Fibroblast of mammary gland (primary cell): ENCODE measurements around the gene ITGA11.

ENCODE experiments used
- DNase-seq: peaks from one replicate; pipeline ENCODE4 v3.0.0-alpha.2; 2010; ENCODE audit warnings: low read depth
- H3K4me3 ChIP-seq: 2 replicates; pipeline ENCODE4 v1.5.1; 2011; ENCODE audit warnings: low read depth, mild to moderate bottlenecking, low read length, moderate library complexity; ENCODE audit not compliant: control insufficient read depth
- TF ChIP-seq, protein P1 (sequence below): conservative IDR thresholded peaks from 2 replicates; pipeline ENCODE4 v1.5.1; 2011; ENCODE audit warnings: low read depth, low read length, inconsistent platforms; ENCODE audit not compliant: control insufficient read depth, insufficient read depth

Gene ITGA11

DNA sequence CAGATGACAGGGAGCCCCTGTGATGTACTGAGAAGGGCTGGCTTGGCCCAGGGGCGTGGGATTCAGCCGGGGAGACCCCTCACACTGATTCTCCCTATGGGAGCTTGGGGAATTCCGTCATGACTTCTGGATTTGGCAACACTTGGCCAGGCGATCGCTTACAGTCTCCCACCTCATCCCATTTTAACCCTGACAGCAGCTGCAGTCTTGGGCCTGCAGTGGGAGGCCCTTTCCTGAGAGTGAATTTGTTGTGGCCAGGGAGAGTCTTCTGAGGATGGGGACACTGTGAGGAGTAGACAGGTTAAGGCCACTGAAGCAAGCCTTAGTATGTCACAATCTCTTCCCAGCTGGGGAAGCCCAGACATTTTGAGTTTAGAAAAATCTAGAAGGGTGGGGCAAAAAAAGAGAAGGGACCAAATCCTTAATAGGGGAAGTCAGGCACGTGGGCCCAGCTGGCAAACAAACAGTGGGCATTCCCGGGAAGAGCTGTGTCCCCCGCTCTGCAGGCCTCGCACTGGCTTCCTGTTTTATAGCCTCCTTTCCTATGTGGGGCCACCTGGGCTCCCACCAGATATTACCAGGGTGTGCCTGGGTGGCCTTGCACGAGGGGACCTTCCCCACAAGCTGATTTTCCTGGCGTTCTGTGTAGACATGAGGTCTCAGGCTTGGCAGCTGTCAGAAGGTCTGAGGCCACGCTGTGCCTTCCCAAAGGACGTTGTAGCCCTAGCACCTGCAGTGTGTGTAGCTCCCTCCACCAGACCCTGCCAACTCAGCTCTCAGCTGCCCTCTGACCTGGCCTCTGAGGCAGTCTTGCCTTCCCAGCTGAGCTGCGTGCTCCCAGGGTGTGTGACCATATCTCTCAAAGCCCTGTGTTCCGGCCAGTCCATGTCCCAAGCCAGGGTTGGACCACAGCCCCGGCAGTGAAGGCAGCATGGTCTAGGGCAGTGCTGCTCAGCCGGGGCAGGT is 89.9 kb downstream of the ITGA11 start:
- TF ChIP-seq, protein P1, sequence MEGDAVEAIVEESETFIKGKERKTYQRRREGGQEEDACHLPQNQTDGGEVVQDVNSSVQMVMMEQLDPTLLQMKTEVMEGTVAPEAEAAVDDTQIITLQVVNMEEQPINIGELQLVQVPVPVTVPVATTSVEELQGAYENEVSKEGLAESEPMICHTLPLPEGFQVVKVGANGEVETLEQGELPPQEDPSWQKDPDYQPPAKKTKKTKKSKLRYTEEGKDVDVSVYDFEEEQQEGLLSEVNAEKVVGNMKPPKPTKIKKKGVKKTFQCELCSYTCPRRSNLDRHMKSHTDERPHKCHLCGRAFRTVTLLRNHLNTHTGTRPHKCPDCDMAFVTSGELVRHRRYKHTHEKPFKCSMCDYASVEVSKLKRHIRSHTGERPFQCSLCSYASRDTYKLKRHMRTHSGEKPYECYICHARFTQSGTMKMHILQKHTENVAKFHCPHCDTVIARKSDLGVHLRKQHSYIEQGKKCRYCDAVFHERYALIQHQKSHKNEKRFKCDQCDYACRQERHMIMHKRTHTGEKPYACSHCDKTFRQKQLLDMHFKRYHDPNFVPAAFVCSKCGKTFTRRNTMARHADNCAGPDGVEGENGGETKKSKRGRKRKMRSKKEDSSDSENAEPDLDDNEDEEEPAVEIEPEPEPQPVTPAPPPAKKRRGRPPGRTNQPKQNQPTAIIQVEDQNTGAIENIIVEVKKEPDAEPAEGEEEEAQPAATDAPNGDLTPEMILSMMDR = no peak
- no peak overlapping the region for H3K4me3 ChIP-seq
- DNase-seq = peak; percentile 30

DNA sequence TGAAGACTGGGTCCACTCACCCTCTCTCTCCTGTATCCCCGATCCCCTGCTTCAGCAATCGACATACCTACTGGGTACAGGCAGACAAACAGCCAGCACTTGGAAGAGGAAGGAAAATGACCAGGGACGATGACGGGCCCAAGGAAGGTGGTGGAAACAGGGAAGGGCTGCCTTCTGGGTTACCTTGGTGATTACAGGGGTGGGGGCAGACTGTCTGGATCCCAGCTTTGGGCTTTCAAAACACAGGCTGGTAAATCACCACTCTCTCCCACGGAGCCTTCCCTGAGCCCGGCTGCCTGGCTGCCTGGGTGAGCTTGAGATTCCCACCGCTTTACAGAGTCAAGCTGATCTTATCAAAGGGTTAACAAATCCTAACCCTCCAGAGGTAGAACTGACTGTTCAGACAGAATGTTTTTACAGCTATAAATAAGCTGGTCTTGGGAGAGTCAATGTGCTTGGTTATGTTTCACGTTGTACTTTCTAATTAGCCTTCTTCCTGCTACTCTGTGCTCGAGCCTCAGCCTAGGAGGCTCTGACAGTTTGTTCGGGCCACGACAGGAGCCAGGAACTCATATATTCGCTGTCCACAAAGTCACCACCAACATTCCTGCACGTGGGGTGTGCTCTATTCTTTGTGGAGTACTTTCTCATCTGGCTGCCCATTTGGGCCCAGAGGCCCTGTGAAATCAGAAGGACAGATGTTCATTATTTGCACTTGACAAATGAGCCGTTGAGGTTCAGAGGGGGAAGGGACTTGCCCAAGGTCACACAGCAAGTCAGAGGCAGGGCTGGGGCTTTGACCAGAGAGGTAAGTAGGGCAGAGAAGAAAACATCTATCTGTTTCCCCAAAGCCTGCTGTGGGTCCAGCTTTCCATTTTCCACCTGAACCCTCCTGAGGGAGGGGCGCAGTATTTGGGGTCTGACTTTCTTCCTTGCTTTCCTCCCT is 91.0 kb downstream of the ITGA11 start:
- TF ChIP-seq, protein P1 = no peak
- H3K4me3 ChIP-seq = no peak overlapping the region
- DNase-seq = no peak

DNA sequence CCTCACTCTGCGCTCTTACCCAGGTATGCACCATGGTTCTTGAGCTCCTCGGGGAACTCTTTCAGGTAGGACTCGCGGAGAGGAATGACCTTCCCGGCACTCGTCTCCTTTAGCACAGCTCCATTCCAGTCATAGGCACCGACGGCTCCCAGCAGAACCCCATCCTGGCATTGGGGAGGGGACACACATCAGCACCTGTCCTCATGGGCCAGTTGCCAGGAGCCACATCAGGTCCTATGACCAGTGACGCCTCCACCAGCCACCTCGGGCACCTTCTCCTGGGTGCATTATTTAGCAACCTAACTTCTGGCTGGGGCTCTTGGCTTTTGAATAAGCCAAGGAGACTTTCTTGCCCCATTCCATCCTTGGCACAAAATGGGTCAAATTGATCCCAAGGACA is 92.5 kb downstream of the ITGA11 start:
- no peak overlapping the region for H3K4me3 ChIP-seq
- TF ChIP-seq, protein P1 = no peak

DNA sequence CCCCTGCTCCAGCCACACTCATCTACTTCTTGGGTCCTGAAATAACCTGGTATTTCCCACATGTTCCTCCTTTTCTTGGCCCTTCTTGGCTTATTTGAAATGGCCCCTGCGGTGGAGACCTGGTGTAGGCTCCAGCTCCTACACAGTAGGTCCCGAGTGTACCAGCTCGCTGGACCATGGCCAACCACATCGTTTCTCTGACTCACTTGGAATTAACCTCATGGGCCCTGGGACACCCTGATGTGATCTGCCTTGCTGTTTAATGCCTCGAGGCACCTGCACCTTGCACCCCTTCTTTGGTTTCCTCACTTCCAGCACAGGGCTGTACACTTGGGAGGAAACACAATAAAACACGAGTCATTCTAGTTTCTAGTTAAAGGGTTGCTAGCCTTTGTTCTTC is 94.1 kb downstream of the ITGA11 start:
- TF ChIP-seq, protein P1 = no peak
- DNase-seq = no peak
- H3K4me3 ChIP-seq = no peak overlapping the region

More for the DNA sequence above, 92.5 kb downstream of the ITGA11 start:
- no peak for DNase-seq

DNA sequence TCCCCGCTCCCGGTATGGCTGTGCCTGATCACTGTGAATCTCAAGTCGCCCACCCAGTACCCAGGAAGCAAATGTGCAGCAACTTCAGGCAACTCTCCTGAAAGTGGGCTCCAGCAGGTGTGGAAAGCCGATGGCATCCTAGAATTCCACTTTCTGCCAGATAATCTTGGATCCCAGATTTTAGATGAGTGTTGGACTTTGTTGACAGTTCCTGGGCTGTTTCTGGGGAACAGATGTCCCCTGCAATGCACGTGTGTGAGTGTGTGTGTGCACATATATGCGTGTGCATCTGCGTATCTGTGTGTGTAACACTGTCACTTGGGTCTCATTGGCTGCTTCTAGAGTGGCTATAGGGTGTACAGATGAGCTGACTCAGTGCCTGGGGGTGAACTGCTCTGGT is 95.4 kb downstream of the ITGA11 start:
- no peak for DNase-seq
- TF ChIP-seq, protein P1 = no peak
- H3K4me3 ChIP-seq = no peak overlapping the region

DNA sequence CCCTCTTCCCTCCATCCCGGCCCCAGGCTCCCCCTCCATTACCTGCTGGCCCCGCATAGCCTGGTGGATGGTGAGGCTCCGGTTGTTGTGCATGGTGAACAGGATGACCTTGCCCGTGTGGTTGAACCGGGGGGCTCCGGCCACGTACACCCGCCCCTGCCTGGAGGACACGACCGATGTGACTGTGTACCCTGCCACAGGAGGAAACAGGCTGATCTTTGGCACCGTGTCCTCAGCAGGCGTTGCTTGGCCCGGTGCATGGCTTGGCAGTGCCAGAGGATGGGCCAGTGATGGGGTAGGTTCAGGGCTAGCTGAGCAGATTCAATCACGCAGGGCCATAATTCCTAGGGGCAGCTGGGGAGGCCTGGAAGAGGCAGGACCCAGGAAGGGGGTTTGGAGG is 96.3 kb downstream of the ITGA11 start:
- no peak for DNase-seq
- TF ChIP-seq, protein P1 = no peak
- H3K4me3 ChIP-seq = no peak overlapping the region
